Endometrium (tissue), 2 donors: ENCODE data around the gene COL24A1.
"Not testable (repeated sequence)": the region's sequence is repeated elsewhere in the genome, so short reads cannot be mapped to it uniquely, and the experiment has no call there.

Experiments used
- FAIRE-seq: peaks from 2 replicates; lab custom pipeline; 2012; peaks lifted over from hg19 to GRCh38; lab: Jason Lieb, UNC
- donor health status: control.
- donor health status: control.

Gene COL24A1

DNA sequence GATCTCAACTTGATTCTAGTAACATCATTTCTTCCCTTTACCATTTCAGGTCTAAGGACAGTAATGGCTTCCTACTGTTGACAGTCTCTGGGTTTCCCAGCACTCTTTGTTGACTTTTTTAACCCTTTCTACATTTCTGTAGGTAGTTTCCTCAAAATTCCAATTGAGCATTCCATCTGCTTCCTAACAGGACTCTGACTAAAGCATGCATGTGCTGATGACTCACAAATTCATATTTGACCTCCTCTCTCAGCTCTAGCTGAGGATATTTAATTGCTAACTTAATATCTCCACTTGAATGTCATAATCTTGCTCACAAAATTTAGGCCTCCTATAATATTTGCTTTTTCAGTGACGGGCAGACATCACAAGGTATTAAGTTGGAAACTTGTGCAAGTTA, 355.1 kb downstream of the COL24A1 start:
- FAIRE-seq = no peak

- no peak for FAIRE-seq
Measured at GRCh38 chr1:85799737-85800136, 356.8 kb downstream of the COL24A1 start.

- no peak for FAIRE-seq
Measured at GRCh38 chr1:85798419-85798818, 358.2 kb downstream of the COL24A1 start.

GRCh38 chr1:85777021-85777420, 379.6 kb downstream of the COL24A1 start:
- FAIRE-seq = not testable (repeated sequence)

DNA sequence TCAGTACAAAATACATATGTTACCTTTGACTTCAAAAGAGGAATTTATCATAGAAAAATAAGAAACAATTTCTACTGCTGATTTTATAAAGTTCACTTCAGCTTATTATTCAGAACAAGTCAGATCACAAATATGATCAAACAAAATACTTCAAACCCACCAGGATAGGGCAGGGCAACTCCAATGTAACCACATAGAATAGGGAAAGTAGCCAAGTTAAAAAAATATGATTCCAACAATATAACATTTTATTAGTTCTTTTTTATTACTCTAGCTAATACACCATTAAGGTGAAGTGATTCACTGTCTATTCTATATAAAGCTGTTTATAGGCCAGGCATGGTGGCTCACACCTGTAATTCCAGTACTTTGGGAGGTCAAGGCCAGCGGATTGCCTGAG, 393.8 kb downstream of the COL24A1 start:
- no peak for FAIRE-seq

DNA sequence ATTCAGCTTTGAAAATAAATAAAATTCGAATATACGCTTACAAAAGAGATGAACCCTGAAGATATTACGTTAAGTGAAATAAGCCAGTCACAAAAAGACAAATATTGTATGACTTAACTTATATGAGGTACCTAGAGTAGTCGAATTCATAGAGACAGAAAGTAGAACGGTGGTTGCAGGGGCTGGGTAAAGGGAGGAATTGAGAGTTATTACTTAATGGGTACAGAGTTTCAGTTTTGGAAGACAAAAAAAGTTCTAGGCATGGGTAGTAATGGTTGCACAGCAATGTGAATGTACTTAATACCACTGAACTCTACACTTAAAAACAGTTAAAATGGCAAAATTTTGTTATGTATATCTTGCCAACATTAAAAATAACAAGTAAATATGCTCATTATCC, 399.7 kb downstream of the COL24A1 start:
- no peak for FAIRE-seq

GRCh38 chr1:85748120-85748519, 408.5 kb downstream of the COL24A1 start:
- FAIRE-seq = no peak

DNA sequence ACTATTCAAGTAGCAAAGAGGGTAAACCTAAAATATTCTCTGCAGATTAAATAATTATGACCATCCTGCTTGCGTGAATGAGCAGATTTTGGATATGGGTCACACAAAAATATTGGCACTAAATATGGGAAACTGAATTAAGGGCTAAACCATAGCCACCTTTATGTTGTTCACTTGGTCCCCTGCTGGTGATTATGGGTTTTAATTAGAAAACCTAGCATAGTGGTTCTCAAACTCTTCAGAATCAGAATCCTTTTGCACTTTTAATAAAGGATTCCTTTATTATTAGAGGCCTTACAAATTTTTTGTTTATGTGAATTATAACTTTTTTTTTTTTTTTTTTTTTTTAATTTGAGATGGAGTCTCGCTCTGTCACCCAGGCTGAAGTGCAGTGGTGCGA, 409.8 kb downstream of the COL24A1 start:
- FAIRE-seq = no peak

DNA sequence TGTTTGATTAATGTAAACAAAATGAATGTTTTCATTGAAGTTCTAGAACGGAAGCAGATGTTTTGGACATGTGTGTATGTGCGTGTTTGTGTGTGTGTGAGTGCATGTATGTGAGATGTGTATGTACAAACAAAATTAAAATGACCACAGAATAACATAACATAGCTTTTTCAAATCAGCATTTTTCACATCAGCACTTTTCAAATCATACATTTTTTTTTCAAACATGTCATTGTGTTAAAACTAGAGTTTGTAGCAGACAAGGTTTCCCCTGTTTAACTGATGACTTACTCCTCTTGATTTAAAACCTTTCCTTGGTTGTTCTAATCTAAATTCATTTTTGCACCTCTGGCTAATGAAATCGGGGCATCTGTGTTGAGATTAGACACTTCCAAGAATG, 412.8 kb downstream of the COL24A1 start:
- no peak for FAIRE-seq

- no peak for FAIRE-seq
Measured at GRCh38 chr1:85734931-85735330, 421.6 kb downstream of the COL24A1 start.

DNA sequence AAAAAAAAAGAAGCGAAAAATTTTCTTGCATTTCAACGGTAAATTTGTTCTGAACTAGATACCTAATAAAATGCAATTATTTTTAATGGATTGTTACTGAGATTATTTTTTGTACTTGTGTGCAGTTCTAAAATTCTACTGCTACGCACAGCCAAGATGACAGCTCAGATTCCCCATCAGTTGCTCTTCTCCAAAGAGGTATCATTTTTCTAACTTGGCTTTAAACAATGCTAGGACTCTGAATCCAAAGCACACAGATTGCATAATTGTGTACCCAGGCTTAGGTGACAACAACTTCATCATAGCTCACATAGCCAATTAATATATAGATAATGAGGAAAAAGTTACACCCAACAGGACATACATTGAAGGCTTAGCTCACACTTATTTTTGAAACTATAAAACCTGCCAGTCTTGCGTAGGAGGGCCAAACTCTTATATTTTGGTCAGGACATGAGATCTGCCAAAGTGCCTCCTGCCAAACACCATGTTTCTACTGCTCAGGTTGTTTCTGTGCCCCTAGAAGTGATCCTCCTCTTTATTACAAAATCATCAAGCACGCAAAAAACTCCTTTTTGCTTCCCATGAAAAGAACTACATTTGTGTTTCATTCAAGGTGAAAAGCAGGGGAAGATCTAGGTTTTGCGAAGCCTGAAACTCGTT, 437.8 kb downstream of the COL24A1 start:
- no peak for FAIRE-seq

DNA sequence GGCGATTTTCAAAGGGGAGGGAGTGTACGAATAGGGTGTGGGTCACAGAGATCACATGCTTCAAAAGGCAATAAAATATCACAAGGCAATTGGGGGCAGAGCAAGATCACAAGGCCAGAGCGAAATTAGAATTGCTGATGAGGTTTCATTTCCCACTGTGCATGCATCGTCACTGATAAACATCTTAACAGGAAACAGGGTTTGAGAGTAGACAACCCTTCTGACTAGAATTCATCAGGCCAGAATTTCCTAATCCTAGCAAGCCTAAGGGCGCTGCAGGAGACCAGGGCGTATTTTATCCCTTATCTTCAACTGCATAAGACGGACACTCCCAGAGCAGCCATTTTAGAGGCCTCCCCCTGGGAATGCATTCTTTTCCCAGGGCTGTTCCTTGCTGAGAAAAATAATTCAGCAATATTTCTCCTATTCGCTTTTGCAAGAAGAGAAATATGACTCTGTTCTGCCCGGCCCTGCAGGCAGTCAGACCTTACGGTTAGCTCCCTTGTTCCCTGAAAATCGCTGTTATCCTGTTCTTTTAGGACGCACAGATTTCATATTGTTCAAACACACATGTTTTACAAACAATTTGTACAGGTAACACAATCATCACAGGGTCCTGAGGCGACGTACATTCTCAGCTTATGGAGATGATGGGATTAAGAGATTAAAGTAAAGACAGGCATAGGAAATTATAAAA, 442.0 kb downstream of the COL24A1 start:
- not testable (repeated sequence) for FAIRE-seq

GRCh38 chr1:85708829-85709227, 447.7 kb downstream of the COL24A1 start:
- FAIRE-seq = no peak

DNA sequence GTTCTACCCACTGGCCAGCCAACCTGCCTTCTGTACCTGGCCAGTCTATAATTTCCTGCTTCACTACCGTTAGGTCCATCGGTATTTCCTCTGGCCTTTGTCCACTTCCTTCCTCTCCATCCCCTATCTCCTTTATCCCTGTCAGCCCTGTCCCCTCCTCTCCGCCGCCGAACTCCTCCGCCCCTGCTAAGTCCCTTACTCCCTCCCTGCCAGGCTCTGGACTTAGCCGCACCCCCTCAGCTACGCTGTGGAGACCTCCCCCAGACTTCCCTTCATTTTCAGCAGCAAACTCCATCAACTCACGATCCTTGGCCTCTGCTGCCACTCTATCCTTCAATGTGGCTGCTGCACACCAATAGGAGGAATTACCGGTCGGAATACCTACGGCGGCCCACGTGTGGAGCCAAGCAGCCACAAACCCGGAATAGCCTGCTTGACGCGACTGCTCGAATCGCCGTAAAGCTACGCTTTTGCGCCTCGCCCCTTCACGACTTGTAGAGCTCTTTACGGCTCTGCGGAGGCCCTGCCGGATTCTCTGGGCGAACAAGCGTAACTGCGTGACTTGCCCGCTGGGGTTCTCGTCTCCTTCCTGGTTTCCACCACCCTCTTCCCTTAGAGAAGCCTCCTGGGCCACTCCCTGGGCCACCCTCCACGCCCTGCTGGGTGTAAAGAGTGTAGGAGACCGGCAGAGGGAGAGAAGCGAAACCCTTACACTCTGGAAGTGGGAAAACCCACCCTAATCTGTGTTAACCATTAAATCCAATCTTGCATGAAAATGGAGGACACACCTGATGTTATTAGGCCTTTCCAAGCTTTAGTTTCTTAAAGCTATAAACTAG, 448.4 kb downstream of the COL24A1 start, which contains the start of gene ZNHIT6:
Gene ZNHIT6, minus strand, starts transcription at position 444 of the 839 bp plus-strand sequence. Its CDS starts 149 bp downstream, at position 295.
- FAIRE-seq = peak; percentile 65

GRCh38 chr1:85707267-85707989, 449.1 kb downstream of the COL24A1 start:
- no peak for FAIRE-seq

DNA sequence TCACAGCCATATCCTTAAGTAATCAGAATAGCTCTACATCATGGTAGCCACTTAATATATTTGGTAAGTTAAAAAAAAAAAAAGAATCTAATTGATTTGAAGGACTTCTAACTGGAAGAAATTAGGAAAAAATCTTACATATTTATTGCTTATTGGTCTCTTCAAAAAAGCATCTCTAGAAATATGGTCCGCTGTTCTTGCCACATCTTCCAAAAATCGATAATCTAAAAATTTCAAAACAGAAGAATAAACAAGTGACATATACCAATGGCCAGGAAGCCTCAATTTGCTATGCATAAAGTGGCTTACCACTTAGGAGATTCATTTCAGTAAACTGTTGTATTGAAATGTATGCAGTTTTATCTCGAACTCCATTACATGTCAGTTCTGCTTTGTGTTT, 450.6 kb downstream of the COL24A1 start:
- FAIRE-seq = no peak

DNA sequence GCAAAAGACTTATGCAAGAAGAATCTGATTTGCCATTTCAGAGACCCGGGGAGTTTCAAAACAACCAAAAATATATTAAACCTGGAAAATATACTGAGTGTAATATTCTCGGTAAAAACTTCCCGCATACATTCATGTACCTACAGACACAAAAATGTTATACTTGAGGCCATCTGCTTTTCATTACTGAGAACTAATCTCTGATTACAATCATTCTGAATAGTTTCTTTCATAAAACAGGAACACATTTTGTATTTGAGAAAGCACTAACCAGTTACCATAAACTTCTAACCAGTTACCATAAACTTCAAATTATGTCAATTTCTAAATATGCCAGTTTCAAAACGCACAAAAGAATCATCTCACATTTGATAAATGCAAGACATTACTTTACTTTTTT, 456.1 kb downstream of the COL24A1 start:
- FAIRE-seq = no peak

GRCh38 chr1:85697895-85698294, 458.7 kb downstream of the COL24A1 start:
- FAIRE-seq = no peak

- peak; percentile 97 for FAIRE-seq
Measured at GRCh38 chr1:85692730-85693314, 463.8 kb downstream of the COL24A1 start.

- FAIRE-seq = no peak
Measured at GRCh38 chr1:85689775-85690404, 466.7 kb downstream of the COL24A1 start.

- FAIRE-seq = no peak
Measured at GRCh38 chr1:85683292-85684025, 473.1 kb downstream of the COL24A1 start.
